Neutrophil (primary cell): ENCODE measurements around the gene INSYN1.

Experiments
- H3K27ac ChIP-seq: fragments of 200-600 bp; sonication (generic); 2 replicates; pipeline ENCODE4 v1.5.1; 2016; ENCODE audit warnings: mild to moderate bottlenecking, moderate library complexity
- H3K27me3 ChIP-seq: fragments of 200-600 bp; sonication (generic); 2 replicates; pipeline ENCODE4 v1.6.0; 2016; ENCODE audit warnings: mild to moderate bottlenecking
- H3K36me3 ChIP-seq: fragments of 200-600 bp; sonication (generic); 2 replicates; pipeline ENCODE4 v1.5.1; 2017
- H3K4me1 ChIP-seq, 2 experiments: fragments of 200-600 bp in 1 of 2; sonication (generic) in 1 of 2; 1 replicate in 1 of 2; 2 replicates in 1 of 2; pipeline versions ENCODE4 v1.5.1 to v1.6.1; 2013 to 2016; ENCODE audit warnings: low read depth in 1 of 2, low read length in 1 of 2, mild to moderate bottlenecking in 1 of 2, moderate library complexity in 1 of 2; ENCODE audit not compliant: control insufficient read depth in 1 of 2, insufficient read depth in 1 of 2
- H3K4me3 ChIP-seq, 2 experiments: fragments of 200-600 bp in 1 of 2; sonication (generic) in 1 of 2; 1 replicate in 1 of 2; 2 replicates in 1 of 2; pipeline ENCODE4 v1.5.1; 2013 to 2016; ENCODE audit warnings: low read depth in 1 of 2, low read length in 1 of 2, mild to moderate bottlenecking in 1 of 2, moderate library complexity in 1 of 2
- H3K9me3 ChIP-seq: fragments of 200-600 bp; sonication (generic); 2 replicates; pipeline ENCODE4 v1.5.1; 2016
- TF ChIP-seq, protein P1 (sequence below): fragments of 200-600 bp; sonication (generic); IDR thresholded peaks from 2 replicates; pipeline ENCODE4 v1.5.1; 2016; ENCODE audit warnings: antibody characterized with exemption

INSYN1 gene

DNA sequence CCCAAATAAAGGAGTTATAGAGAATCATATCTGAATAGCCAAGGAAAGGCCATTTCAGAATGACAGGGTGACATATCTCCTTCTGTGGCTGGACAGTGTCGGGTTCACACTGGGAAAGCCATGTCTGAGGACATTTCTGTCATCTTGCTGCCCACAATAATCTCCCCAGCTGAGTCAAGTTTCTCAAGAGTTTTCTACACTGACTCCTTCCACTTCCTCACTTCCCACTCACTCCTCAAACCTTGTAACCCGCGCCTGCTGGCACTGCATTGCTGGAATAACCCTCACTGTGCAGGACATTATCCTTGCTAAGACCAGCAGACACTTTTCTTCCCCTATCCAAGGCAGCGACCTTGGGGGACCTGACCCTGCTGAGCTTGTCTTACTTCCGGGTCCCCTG is 5.3 kb upstream of the INSYN1 start:
- no peaks in the 10 kb centered on the region for H3K4me1 ChIP-seq
- TF ChIP-seq, protein P1, sequence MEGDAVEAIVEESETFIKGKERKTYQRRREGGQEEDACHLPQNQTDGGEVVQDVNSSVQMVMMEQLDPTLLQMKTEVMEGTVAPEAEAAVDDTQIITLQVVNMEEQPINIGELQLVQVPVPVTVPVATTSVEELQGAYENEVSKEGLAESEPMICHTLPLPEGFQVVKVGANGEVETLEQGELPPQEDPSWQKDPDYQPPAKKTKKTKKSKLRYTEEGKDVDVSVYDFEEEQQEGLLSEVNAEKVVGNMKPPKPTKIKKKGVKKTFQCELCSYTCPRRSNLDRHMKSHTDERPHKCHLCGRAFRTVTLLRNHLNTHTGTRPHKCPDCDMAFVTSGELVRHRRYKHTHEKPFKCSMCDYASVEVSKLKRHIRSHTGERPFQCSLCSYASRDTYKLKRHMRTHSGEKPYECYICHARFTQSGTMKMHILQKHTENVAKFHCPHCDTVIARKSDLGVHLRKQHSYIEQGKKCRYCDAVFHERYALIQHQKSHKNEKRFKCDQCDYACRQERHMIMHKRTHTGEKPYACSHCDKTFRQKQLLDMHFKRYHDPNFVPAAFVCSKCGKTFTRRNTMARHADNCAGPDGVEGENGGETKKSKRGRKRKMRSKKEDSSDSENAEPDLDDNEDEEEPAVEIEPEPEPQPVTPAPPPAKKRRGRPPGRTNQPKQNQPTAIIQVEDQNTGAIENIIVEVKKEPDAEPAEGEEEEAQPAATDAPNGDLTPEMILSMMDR, result no peak

DNA sequence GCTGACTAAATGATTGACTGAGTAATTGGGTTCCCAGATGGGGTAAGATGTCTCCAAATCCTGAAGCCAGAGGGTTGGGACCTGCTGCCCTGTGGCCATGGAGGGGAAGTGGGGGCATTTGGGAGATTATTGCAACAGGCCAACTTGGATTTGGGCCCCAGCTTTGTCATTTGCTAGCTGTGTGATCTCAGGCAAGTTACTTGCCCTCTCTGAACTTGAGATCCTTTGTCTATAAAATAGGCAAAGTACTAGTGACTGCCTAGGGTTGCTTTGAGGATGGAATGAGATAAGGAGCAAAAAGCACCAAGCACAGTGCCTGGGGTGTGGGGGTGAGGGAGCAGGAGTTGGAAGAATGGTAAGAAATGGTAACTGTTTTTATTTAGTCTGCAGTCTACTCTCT is 4.4 kb upstream of the INSYN1 start:
- H3K27ac ChIP-seq, result no peak overlapping the region
- TF ChIP-seq, protein P1, result no peak
- H3K9me3 ChIP-seq, result no peaks in the 10 kb centered on the region
- no peaks in the 10 kb centered on the region for H3K36me3 ChIP-seq
- H3K4me1 ChIP-seq, result no peaks in the 10 kb centered on the region
- peaks cover 95% of the 10 kb centered on the region for H3K27me3 ChIP-seq
- H3K4me3 ChIP-seq, result no peak overlapping the region

More for the DNA sequence above, 5.3 kb upstream of the INSYN1 start:
- H3K27me3 ChIP-seq, result peaks cover 92% of the 10 kb centered on the region
- H3K27ac ChIP-seq, result no peak overlapping the region
- H3K9me3 ChIP-seq, result no peaks in the 10 kb centered on the region
- H3K36me3 ChIP-seq, result no peaks in the 10 kb centered on the region
- no peak overlapping the region for H3K4me3 ChIP-seq

DNA sequence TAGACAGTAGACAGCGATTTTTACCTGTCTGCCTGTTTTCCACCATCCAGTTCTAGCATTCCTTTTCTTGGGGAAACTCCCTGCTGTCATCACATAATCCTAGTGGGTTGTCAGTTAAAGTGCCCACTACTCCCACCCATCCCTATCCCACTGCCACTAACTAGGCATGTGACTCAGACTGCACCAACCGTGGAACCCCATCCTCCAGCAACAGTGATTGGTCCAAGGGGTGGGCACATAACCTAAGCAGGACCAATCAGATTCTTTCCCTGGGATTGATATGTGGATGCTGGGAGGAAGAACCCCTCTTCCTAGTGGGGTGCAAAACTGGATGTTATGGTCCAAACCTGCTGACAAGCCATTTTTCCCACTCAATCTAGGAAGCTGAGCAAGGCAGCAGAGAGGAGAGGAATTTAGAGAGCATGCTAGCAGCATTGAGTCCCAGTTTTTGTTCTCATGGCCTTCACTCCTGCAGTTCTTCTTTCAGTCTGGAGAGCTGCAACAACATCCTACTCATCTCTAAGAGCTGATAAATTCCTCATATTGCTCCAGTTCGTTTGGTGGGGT is 3.9 kb upstream of the INSYN1 start:
- TF ChIP-seq, protein P1, result no peak
- no peaks in the 10 kb centered on the region for H3K4me1 ChIP-seq
- no peaks in the 10 kb centered on the region for H3K36me3 ChIP-seq
- no peak overlapping the region for H3K4me3 ChIP-seq
- peaks cover 95% of the 10 kb centered on the region for H3K27me3 ChIP-seq
- no peak overlapping the region for H3K27ac ChIP-seq
- no peaks in the 10 kb centered on the region for H3K9me3 ChIP-seq

DNA sequence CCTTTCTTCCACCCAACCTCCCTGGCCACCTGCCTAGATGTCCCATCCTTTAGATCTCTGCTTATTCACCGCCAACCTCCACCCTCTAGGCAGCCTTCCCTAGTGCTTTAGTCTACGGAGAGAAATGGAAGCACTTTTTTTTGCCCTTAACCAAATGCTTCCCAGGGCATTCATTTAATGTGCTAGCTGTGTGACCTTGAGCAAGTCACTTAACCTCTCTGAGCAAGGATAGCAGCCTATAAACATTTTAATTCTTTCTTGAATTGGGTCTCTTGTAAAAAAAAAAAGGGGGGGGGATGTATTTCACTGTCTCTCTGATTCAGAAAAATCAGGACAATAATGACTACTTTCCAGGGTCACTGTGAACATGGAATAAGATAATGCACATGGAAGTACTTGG is 3.2 kb upstream of the INSYN1 start:
- H3K4me1 ChIP-seq, result no peaks in the 10 kb centered on the region
- TF ChIP-seq, protein P1, result no peak
- no peaks in the 10 kb centered on the region for H3K36me3 ChIP-seq
- no peak overlapping the region for H3K27ac ChIP-seq
- H3K27me3 ChIP-seq, result peaks cover 95% of the 10 kb centered on the region
- no peak overlapping the region for H3K4me3 ChIP-seq
- no peaks in the 10 kb centered on the region for H3K9me3 ChIP-seq

DNA sequence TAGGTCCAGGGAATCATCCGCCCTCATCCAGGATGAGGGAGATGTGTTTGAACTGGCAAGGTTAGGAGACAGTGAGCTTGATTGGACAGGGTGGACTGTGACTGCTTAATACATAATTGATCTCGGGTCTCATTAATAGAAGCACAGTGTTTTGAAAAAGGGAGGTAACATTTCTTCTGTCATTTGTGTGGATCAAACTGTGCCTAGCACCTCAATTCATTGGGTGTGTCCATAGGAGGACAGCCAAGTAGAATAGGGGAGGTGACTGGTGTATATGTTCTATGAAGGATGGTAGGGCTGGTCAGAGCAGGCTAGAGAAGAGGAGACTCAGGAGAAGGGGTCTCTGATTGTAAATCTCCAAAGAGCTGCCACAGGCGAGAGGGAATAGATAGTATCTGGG is 2.8 kb upstream of the INSYN1 start:
- Histone ChIP-seq H3K4me1 (no peaks in the 10 kb centered on the region), H3K27ac (no peak overlapping the region), H3K4me3 (no peak overlapping the region), H3K9me3 (no peaks in the 10 kb centered on the region), H3K36me3 (no peaks in the 10 kb centered on the region), H3K27me3 (peaks cover 95% of the 10 kb centered on the region)
- TF ChIP-seq, protein P1, result no peak

DNA sequence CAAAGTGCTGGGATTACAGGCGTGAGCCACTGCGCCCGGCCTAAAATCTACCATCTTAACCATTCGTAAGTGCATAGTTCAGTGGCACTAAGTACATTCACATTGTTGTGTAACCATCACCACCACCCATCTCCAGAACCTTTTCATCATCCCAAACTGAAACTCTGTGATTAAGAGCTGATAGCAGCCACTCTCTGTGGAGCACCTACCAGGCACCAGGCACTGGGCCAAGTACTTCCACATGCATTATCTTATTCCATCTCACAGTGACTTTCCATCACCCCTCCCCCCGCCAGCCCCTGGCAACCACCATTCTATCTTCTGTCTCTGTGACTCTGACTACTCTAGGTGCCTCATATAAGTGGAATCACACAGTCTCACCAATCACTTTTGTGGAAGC is 2.3 kb upstream of the INSYN1 start:
- H3K36me3 ChIP-seq, result no peaks in the 10 kb centered on the region
- no peak overlapping the region for H3K4me3 ChIP-seq
- TF ChIP-seq, protein P1, result no peak
- H3K27ac ChIP-seq, result no peak overlapping the region
- no peaks in the 10 kb centered on the region for H3K9me3 ChIP-seq
- H3K4me1 ChIP-seq, result no peaks in the 10 kb centered on the region
- peaks cover 95% of the 10 kb centered on the region for H3K27me3 ChIP-seq
